HG03159 (cell line): ENCODE data around the gene ASB5.
A peak's percentile ranks its signal among the peaks of the same experiment; 100 is the strongest.
"Not testable (repeated sequence)": the region's sequence is repeated elsewhere in the genome, so short reads cannot be mapped to it uniquely, and the experiment has no call there.

ENCODE experiments used
- ATAC-seq: cut with Tn5 transposase; IDR thresholded peaks from one replicate; pipeline ENCODE4 v1.9.1; 2021; ENCODE audit warnings: mild to moderate bottlenecking, moderate library complexity; ENCODE audit not compliant: unreplicated experiment

Gene ASB5, protein sequence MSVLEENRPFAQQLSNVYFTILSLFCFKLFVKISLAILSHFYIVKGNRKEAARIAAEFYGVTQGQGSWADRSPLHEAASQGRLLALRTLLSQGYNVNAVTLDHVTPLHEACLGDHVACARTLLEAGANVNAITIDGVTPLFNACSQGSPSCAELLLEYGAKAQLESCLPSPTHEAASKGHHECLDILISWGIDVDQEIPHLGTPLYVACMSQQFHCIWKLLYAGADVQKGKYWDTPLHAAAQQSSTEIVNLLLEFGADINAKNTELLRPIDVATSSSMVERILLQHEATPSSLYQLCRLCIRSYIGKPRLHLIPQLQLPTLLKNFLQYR

DNA sequence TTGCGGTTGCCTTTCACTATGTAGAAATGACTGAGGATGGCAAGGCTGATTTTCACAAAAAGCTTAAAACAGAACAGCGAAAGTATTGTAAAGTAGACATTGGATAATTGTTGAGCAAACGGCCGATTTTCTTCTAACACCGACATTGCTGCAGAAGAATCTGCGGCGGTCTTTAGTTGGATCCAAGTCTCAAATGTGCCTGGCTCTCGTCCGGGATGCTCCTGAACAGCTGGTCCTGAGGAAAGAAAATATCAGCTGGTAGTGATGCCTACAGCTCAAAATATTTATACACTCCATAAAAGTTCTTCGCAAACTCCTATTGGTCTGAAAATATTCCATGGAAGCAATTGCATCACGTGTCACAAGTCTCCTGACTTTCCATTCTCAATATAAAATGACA lies at the start of gene ASB5:
Gene ASB5, minus strand, starts transcription at position 260 of the 400 bp plus-strand sequence. Its CDS starts 114 bp downstream, at position 146.
- no peak for ATAC-seq

DNA sequence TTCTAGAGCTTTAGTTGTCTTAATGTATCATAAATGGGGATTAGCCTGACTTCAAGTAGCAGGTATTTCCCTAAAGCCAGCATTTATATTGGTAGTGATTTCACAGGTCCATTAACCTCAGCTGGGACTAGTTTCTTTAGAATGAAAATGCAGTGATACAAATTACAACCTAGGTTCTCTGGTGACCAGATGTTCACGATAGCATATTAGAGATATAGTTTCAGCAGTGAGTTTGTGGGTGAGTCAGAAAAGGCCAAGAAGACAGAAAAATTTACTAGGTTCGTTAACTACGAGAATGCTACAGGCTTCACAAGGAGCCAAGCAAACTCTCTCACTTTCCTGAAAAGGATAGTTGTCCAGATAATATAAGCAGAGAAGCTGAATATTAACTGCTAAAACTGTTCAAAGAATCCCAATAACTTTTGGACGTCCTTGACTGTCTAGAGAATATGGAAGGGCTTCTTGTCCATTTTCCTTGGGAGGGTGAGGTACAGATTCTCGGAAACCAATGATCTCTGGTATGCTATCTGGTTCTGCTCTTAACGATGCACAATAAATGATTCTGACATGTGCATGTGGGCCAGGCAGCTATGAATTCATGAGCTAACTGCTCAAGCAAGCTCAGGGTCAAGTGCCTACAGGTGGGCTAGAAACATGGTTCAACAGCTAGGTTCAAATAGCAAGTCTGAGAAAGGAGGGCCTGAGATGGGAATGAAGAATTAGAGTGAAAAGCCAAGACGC lies 44.7 kb upstream of the ASB5 start:
- ATAC-seq: no peak

DNA sequence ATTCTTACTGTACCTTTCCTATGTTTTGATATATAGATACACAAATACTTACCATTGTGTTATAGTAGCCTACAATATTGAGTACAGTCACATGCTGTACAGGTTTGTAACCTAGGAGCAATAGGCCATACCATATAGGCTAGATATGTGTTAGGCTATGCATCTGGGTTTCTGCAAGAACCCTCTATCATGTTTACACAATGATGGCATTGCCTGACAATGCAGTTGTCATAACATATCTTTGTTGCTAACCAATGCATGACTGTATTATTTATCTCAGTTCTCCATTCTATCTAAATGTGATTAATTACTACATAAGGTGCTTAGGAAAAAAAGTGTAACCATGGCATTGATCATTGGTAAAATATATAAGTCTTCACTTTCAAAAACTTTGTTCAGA lies 40.8 kb upstream of the ASB5 start:
- peak; percentile 32 for ATAC-seq

GRCh38 chr4:176309046-176309445 lies 40.0 kb upstream of the ASB5 start:
- peak; percentile 99 for ATAC-seq

- ATAC-seq: peak; percentile 32
Observed at GRCh38 chr4:176308441-176308840, 39.4 kb upstream of the ASB5 start.

DNA sequence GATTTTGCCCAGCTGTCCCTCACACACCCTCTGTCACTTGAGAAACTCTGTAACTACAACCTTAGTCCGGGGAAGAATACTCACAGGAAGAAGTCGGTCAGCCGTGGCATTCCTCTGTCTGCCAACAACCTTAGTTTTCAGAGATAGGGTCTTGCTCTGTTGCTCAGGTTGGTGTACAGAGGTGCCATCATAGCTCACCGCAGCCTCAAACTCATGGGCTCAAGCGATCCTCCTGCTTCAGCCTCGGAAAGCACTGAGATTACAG lies 38.6 kb upstream of the ASB5 start:
- ATAC-seq: no peak

DNA sequence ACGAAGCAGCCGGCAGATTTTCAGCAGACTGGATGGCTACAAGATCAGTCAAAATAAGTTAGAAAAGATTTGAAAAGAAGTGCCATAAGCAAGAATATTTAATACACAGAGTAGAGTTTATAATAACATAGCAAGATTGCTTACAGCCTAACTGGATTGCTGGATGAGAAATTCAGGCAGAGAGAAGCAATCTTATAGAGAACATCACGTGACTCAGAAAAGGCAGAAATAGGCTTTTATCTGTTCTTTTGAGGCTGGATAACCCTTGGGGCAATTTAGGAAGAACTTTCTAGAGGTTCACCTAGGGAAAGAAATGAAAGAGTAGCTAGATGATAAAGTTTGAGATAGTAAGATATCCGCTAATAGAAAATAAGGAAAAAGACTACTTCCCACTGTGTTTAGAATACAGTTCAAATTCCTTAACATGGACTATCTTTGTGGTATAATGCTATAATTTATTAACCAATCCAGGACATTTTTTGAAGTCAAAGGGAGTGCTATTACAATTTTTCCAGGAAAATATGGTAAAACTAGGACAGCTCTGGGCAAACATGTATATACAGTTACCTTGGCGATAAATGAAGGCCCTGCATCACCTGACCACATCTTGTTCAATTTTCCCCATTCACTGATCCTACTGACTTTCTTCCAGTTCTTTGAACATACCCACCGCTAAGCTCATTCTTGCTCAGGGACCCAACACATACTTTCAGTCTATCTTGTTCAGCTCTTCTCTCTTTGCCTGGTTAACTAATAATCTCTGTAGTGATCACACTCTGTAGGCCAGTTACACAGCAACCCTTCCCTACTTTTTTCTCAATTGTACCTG lies 38.0 kb upstream of the ASB5 start:
- ATAC-seq: no peak

- no peak for ATAC-seq
Observed at GRCh38 chr4:176303938-176304337, 34.9 kb upstream of the ASB5 start.

DNA sequence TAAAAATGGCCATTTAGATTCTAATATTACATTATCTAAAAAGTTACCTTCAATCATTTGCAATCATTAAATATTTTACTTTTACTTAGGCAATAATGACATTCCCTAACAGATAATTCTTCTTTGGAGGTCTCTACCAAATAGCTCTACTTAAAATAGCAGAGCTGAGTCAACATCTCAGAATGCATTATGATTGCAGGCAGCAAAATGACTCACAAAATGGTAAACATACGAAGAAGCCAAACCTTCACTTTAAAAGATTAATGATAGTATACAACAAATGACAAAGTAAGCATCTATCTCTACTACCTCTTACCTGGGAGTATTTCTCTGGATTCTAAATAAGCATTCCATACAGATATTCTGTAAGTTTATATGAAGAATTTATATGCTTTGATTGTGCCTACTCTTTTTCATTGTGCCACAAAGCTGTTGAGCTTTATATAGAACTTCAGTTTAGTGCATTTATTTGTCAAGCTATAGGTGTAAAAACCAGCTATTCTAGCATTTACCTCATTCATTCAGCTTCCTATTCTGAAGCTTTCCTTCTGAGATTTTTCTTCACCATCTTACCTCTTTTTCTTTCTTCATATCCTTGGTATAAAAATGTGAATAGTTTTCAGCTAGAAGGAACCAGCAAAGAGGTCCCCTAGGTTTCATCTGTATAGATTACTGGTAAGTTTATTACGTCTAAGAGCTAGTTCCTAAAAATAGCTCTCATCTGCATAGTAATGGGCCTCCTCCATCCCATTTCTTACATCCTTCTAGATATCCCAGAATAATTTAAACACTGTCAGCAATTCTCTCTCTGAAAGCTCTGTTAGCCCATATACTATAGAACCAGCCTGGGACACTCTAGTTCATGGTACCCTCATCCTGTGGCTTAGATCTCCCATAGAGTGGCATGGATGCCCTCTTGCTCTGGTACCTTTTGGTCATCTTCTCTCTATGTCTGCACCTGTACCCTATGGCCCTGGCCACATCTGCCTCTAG lies 33.6 kb upstream of the ASB5 start:
- no peak for ATAC-seq

DNA sequence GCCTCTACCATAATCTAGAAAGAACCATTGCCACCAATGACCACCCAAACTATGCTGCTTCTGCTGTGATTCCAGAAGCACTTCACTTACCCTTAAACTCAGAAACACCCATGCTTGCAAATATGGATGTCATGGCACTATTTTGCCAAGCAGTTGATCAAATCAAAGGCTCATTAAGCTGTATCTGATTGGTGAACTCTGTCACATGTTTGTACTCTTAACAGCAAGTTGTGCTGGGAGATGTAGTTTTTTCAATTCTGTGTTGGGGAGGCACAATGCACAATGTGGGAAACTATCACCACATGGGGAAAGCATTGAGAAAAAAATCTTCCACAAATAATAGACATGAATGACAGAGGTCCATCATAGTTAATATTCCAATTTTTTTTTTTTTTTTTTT lies 31.5 kb upstream of the ASB5 start:
- ATAC-seq: no peak

DNA sequence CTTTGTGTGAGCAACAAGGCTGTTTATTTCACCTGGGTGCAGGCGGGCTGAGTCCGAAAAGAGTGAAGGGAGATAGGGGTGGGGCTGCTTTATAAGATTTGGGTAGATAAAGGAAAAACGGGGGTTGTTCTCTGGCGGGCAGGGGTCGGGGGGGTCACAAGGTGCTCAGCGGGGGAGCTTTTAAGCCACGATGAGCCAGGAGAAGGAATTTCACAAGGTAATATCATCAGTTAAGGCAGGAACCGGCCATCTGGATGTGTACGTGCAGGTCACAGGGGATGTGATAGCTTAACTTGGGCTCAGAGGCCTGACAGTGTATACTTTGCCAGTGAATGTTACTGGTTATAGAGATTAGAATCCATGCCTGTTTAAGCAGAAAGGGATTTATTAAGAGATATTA lies 31.0 kb upstream of the ASB5 start:
- ATAC-seq: no peak

GRCh38 chr4:176298664-176299063 lies 29.6 kb upstream of the ASB5 start:
- ATAC-seq: no peak

DNA sequence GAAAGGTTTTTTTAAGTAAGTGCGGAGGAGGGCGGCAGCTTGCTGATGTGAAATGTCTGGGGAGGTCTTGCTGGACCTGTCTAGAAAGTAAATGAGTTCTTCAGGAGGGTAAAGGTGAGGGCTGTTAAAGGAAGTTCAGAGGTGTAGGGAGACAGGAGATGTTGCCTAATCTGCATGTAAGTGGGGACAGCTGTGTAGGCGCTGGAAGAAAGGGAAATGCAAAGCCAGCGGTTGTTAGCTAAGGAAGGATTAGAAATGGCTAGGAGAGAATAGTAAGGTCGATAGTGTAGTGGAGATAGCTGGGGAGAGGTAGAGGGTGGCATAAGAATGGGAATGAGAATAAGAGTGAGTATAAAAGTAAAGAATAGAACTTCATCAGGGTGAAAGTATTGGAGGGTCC lies 26.9 kb upstream of the ASB5 start:
- not testable (repeated sequence) for ATAC-seq

DNA sequence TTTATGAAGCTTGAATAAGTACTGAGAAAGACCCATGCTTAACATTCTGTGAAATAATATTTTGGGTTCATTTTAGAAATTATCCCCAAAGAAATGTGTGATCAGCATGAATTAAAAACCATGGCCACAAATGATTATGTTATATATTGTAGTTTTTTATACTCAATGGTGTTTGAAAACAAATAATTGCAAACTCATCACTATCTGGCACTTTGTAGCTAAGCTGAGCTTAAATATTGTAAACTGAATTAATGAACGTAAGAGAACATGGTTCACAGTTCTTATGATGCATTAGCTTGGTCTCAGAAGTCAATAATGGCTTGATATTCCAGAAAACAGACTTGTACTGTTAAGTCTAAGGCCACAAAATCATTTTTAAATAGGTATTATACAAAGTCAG lies 24.6 kb upstream of the ASB5 start:
- no peak for ATAC-seq

- ATAC-seq: no peak
Observed at GRCh38 chr4:176292920-176293319, 23.9 kb upstream of the ASB5 start.

- no peak for ATAC-seq
Observed at GRCh38 chr4:176291748-176292147, 22.7 kb upstream of the ASB5 start.

- ATAC-seq: no peak
Observed at GRCh38 chr4:176290520-176290919, 21.5 kb upstream of the ASB5 start.

DNA sequence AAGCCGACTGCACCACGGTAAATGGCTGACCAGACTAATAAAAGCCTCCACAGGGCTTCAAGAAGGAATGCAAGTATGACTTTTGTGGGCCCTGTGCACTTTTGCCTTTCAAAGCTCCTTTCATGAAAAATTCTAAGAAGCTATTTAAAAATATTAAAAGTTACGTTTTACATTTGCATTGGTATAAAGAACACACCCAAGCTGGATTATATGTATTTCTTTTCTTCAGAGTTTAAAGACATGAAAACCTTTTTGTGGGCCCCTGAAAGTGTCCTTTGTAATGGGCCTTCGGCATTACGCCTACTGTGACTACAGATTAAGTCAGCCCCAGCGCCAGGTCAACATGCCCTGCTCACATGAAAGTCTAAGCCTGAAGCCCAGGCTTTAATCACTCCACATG lies 20.5 kb upstream of the ASB5 start:
- no peak for ATAC-seq

- no peak for ATAC-seq
Observed at GRCh38 chr4:176288020-176288419, 19.0 kb upstream of the ASB5 start.

DNA sequence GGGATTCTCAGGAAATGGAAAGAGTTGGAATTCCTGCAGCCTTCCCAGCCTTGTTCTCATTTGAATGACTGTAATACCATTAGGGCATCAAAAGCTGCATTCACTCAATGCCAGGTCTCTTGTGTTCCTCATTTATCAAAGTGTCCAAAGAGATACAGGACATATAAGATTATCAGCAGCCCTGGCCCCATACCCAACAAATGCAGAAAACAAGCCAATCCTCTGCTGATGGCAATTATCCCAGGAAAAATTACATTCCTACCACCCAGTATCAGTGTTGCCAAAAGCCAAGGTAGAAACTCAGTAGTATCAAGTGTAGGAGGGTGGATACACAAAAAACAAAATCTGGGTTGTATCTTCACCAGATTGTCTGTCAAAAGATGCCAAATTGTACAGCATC lies 18.5 kb upstream of the ASB5 start:
- no peak for ATAC-seq

GRCh38 chr4:176286728-176287127 lies 17.7 kb upstream of the ASB5 start:
- no peak for ATAC-seq
